HepG2 (cell line): ENCODE measurements around the gene SMIM20. TPM values are rescaled to one million over a fixed set of nuclear protein-coding genes. Genes with fewer than 3 reads are reported as not detected.

ENCODE experiments used
- ATAC-seq: fragments of 200-7000 bp; cut with Tn5 transposase; 3 replicates; pipeline ENCODE4 v1.9.1; 2020; ENCODE audit warnings: mild to moderate bottlenecking, moderate library complexity
- BruUV-seq: library from RNA; stranded (reverse); fragments of 400-500 nt; replicated peaks from 2 replicates; lab custom pipeline; 2021; lab: Mats Ljungman, UMichigan
- CTCF ChIA-PET: fragments of 300-600 bp; formaldehyde crosslinking; extraction: SDS; loops from one replicate; lab custom pipeline; 2021; ENCODE audit warnings: low total read pairs, inconsistent platforms, low intra/inter-chr PET ratio; lab: Yijun Ruan, JAX
- POLR2A ChIA-PET: fragments of 350-600 bp; sonication (Branson Sonifier 250); formaldehyde crosslinking; loops from one replicate; lab custom pipeline; 2020; ENCODE audit warnings: antibody characterized with exemption, inconsistent platforms; lab: Yijun Ruan, JAX
- DNase-seq: peaks from one replicate; pipeline ENCODE4 v3.0.0-alpha.2; 2015; ENCODE audit warnings: low spot score
- FAIRE-seq: peaks from 3 replicates; lab custom pipeline; 2011; peaks lifted over from hg19 to GRCh38; lab: Jason Lieb, UNC
- H2AFZ ChIP-seq: one replicate; pipeline ENCODE4 v1.6.1; 2011; ENCODE audit warnings: low read length, inconsistent platforms
- H3K27ac ChIP-seq: fragments of 300-600 bp; 3 replicates; pipeline ENCODE4 v1.8.0; 2011; ENCODE audit warnings: mixed run types, mild to moderate bottlenecking, mixed read lengths, low read length, inconsistent platforms; ENCODE audit not compliant: insufficient read depth; ENCODE audit errors: extremely low read length
- H3K27me3 ChIP-seq, 2 experiments: fragments of 200-600 bp in 1 of 2; 2 replicates in 1 of 2; 3 replicates in 1 of 2; pipeline versions ENCODE4 v1.6.0 to v1.8.0; 2011; ENCODE audit warnings: low read length in 2 of 2, mild to moderate bottlenecking in 2 of 2, moderate library complexity in 2 of 2, inconsistent platforms in 1 of 2; ENCODE audit not compliant: insufficient read depth in 2 of 2, control insufficient read depth in 1 of 2
- H3K36me3 ChIP-seq, 2 experiments: fragments of 200-600 bp in 1 of 2; replicated peaks in 1 of 2; 2 replicates in 1 of 2; 3 replicates in 1 of 2; pipeline versions ENCODE4 v1.5.1 to v1.8.0; 2011; ENCODE audit warnings: low read length in 2 of 2, inconsistent platforms in 1 of 2; ENCODE audit not compliant: insufficient read depth in 2 of 2, control insufficient read depth in 1 of 2
- H3K4me1 ChIP-seq: 2 replicates; pipeline ENCODE4 v1.5.1; 2012; ENCODE audit warnings: low read length, inconsistent platforms; ENCODE audit not compliant: insufficient read depth
- H3K4me2 ChIP-seq: 2 replicates; pipeline ENCODE4 v1.6.0; 2011; ENCODE audit warnings: low read depth, low read length, inconsistent platforms
- H3K4me3 ChIP-seq, 3 experiments: fragments of 200-600 bp in 1 of 3; sonication (generic), shearing (Covaris generic) in 1 of 3; replicated peaks in 1 of 3; 2 replicates each; pipeline ENCODE4 v1.5.1; 2011 to 2016; ENCODE audit warnings: low read length in 3 of 3, inconsistent platforms in 2 of 3, low read depth in 2 of 3, mild to moderate bottlenecking in 2 of 3, control low read depth in 1 of 3, mixed read lengths in 1 of 3; ENCODE audit not compliant: insufficient read depth in 1 of 3
- H3K79me2 ChIP-seq: one replicate; pipeline ENCODE4 v1.6.1; 2011; ENCODE audit warnings: low read length, inconsistent platforms; ENCODE audit not compliant: insufficient read depth
- H3K9ac ChIP-seq: 2 replicates; pipeline ENCODE4 v1.6.0; 2011; ENCODE audit warnings: mild to moderate bottlenecking, low read depth, low read length, inconsistent platforms; ENCODE audit not compliant: insufficient read depth
- H3K9me3 ChIP-seq: 2 replicates; pipeline ENCODE4 v1.5.1; 2012; ENCODE audit warnings: mild to moderate bottlenecking, low read length
- H4K20me1 ChIP-seq: 2 replicates; pipeline ENCODE4 v1.6.0; 2011; ENCODE audit warnings: inconsistent platforms, mild to moderate bottlenecking, low read length, moderate library complexity; ENCODE audit not compliant: insufficient read depth
- ARID2 ChIP-seq: sonication (generic); formaldehyde crosslinking; IDR thresholded peaks from 2 replicates; pipeline ENCODE4 v1.8.1; 2022; ENCODE audit warnings: mild to moderate bottlenecking, missing genetic modification reagents, borderline replicate concordance
- CENPX ChIP-seq: sonication (generic); formaldehyde crosslinking; IDR thresholded peaks from 2 replicates; pipeline ENCODE4 v1.9.0; 2021; ENCODE audit warnings: mild to moderate bottlenecking, missing genetic modification reagents, moderate library complexity
- GATAD2A ChIP-seq: IDR thresholded peaks from 2 replicates; pipeline ENCODE4 v1.6.1; 2016
- HMGXB3 ChIP-seq: sonication (generic); formaldehyde crosslinking; IDR thresholded peaks from 2 replicates; pipeline ENCODE4 v1.4.0; 2020; ENCODE audit warnings: missing genetic modification reagents, borderline replicate concordance
- HNF4G ChIP-seq, 2 experiments: sonication (generic) in 1 of 2; formaldehyde crosslinking in 1 of 2; IDR thresholded peaks; 2 replicates each; pipeline versions ENCODE4 v1.4.0 to v1.6.1; 2011 to 2020; ENCODE audit warnings: borderline replicate concordance in 2 of 2, low read depth in 2 of 2, mild to moderate bottlenecking in 2 of 2, low read length in 1 of 2, missing genetic modification reagents in 1 of 2, moderate library complexity in 1 of 2
- MAX ChIP-seq: IDR thresholded peaks from 2 replicates; pipeline ENCODE4 v1.6.1; 2012; ENCODE audit warnings: inconsistent platforms
- PAF1 ChIP-seq: IDR thresholded peaks from 2 replicates; pipeline ENCODE4 v1.6.1; 2016; ENCODE audit warnings: missing genetic modification reagents, missing compliant biosample characterization
- PAX8 ChIP-seq: sonication (generic); formaldehyde crosslinking; IDR thresholded peaks from 2 replicates; pipeline ENCODE4 v1.8.0; 2022; ENCODE audit warnings: mild to moderate bottlenecking, missing genetic modification reagents, borderline replicate concordance
- RXRA ChIP-seq: sonication (generic); formaldehyde crosslinking; IDR thresholded peaks from 2 replicates; pipeline ENCODE4 v1.5.1; 2020; ENCODE audit warnings: missing genetic modification reagents
- ZFP36 ChIP-seq: fragments of 150-350 bp; IDR thresholded peaks from 2 replicates; pipeline ENCODE4 v1.6.1; 2018; ENCODE audit warnings: borderline replicate concordance, low read length, low read depth; ENCODE audit not compliant: partially characterized antibody
- ZGPAT ChIP-seq: IDR thresholded peaks from 2 replicates; pipeline ENCODE4 v1.6.1; 2016; ENCODE audit warnings: mild to moderate bottlenecking
- ZMYM2 ChIP-seq: sonication (generic); formaldehyde crosslinking; IDR thresholded peaks from 2 replicates; pipeline ENCODE4 v1.8.0; 2022; ENCODE audit warnings: mild to moderate bottlenecking, missing genetic modification reagents
- WGBS: methylation state at CpG from one replicate; pipeline ENCODE4 v1.1.6; 2017; ENCODE audit warnings: low lambda C conversion rate; 5-methylcytosine and 5-hydroxymethylcytosine counted together
- in situ Hi-C: cut with HindIII; loops from 2 replicates; pipeline ENCODE4 v1.10.0; 2017; ENCODE audit warnings: low pct_unique_long_range_greater_than_20kb; ENCODE audit not compliant: extremely low pct_ligation_motif_present
- intact Hi-C: fragments of 100-400 bp; cut with micrococcal nuclease; formaldehyde crosslinking; loops from one replicate; pipeline ENCODE4 v1.10.0; 2022; ENCODE audit not compliant: unreplicated experiment
- polyA plus RNA-seq, 8 experiments: library from polyadenylated mRNA; depleted of rRNA in 3 of 8; stranded (reverse) in 7 of 8; unstranded in 1 of 8; fragments of >200 nt; fragmentation: Illumina TruSeq in 4 of 8; extraction: Trizol in 4 of 8; gene quantifications; 2 replicates each; pipeline versions ENCODE4 v1.2.1 to v1.2.3, GENCODE V29; 2011 to 2016; ENCODE audit warnings: low read depth in 4 of 8, missing spikeins in 1 of 8, mixed read lengths in 1 of 8; ENCODE audit not compliant: insufficient read depth in 1 of 8
- total RNA-seq, 5 experiments: library from RNA; depleted of rRNA; stranded (reverse); fragments of >200 nt; fragmentation: Illumina TruSeq; extraction: Trizol; gene quantifications; 2 replicates each; pipeline ENCODE4 v1.2.3, GENCODE V29; 2016; ENCODE audit warnings: low read depth in 1 of 5
- TF ChIP-seq, protein P1 (sequence below): sonication (generic); formaldehyde crosslinking; IDR thresholded peaks from 2 replicates; pipeline ENCODE4 v1.4.0; 2020; ENCODE audit warnings: mild to moderate bottlenecking, missing genetic modification reagents
- TF ChIP-seq, protein P2 (sequence below): sonication (generic); formaldehyde crosslinking; IDR thresholded peaks from 2 replicates; pipeline ENCODE4 v1.9.0; 2021; ENCODE audit warnings: missing genetic modification reagents, borderline replicate concordance

SMIM20 gene
- total and polyA plus RNA-seq, 2 of the 13 experiments (the other 11 are each of a cell fraction or from before 2014, with no cell fraction given): 26.3 to 30.2 TPM

DNA sequence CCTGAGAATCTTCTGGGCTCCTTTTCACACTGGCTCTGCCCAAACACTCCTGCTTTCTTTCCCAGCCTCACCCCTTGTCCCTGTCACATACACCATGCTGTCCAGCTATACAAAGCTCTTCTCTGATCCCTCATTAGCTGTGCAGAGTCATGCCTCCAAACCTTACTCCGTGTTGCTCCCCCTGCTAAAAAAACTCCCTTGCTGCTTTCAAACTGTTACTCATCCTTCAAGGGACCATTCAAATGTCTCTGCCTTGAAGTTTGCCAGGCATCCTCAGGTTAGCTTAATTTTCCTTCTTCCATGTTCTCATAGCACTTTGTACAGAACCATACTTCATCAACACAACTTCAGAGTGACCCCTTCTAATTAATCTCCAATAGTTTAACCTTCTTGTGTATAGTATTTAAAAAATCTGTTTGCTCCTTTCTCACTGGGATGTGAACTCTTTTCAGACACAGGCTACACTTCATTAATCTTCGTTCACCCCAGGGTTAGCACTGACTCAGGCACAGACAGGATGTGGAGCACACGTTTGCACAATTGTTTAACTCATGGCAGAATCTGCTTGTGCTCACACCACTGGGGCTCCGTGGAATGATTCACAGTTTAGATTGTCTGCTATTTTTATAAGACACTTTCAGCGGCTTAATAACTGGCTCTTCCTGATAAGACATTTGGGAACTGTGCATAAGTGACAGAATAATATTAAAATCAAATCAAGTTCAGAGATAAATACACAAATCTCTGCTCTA is 29.8 kb upstream of the SMIM20 start:
- Histone ChIP-seq H3K4me1 (no peaks in the 10 kb centered on the region), H2AFZ (no peak overlapping the region), H3K4me2 (no peak overlapping the region), H3K27ac (no peak overlapping the region), H3K79me2 (no peaks in the 10 kb centered on the region), H3K36me3 (no peaks in the 10 kb centered on the region), H3K27me3 (peaks cover 0 to 3% of the 10 kb centered on the region in 2 experiments; a peak in 1 of 5 replicates), H3K9ac (no peak overlapping the region), H4K20me1 (no peaks in the 10 kb centered on the region), H3K9me3 (no peaks in the 10 kb centered on the region), H3K4me3 (no peak overlapping the region)
- in situ Hi-C loops: no loop called here
- POLR2A ChIA-PET: no interaction called here
- intact Hi-C loops: no loop called here
- DNase-seq (no peak), ATAC-seq (no peak), FAIRE-seq (no peak)
- no TSS peak for BruUV-seq
- WGBS: 5% methylated on average over 5 of the region's 5 CpGs
- CTCF ChIA-PET: no interaction called here
- TF ChIP-seq, protein P1, sequence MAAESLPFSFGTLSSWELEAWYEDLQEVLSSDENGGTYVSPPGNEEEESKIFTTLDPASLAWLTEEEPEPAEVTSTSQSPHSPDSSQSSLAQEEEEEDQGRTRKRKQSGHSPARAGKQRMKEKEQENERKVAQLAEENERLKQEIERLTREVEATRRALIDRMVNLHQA: no peak
- no peak for TF ChIP-seq PAF1
- no peak for TF ChIP-seq ZMYM2 (CRISPR knock-in tag)
- TF ChIP-seq HNF4G (IDR thresholded peaks at IDR 0.05; ENCODE audit: borderline replicate concordance, low read depth, low read length): no peak
- no peak for TF ChIP-seq HNF4G (CRISPR knock-in tag; IDR thresholded peaks at IDR 0.05; ENCODE audit: borderline replicate concordance, low read depth)
- no peak for TF ChIP-seq MAX
- TF ChIP-seq ZGPAT: no peak
- TF ChIP-seq GATAD2A (CRISPR knock-in tag): no peak
- TF ChIP-seq HMGXB3 (CRISPR knock-in tag): no peak
- TF ChIP-seq, protein P2, sequence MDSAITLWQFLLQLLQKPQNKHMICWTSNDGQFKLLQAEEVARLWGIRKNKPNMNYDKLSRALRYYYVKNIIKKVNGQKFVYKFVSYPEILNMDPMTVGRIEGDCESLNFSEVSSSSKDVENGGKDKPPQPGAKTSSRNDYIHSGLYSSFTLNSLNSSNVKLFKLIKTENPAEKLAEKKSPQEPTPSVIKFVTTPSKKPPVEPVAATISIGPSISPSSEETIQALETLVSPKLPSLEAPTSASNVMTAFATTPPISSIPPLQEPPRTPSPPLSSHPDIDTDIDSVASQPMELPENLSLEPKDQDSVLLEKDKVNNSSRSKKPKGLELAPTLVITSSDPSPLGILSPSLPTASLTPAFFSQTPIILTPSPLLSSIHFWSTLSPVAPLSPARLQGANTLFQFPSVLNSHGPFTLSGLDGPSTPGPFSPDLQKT (CRISPR knock-in tag): no peak
- no peak for TF ChIP-seq ZFP36
- no peak for TF ChIP-seq ARID2
- no peak for TF ChIP-seq PAX8
- no peak for TF ChIP-seq RXRA
- no peak for TF ChIP-seq CENPX (CRISPR knock-in tag)
